Glomerular visceral epithelial cell (primary cell): ENCODE results near the gene OR2G2.

ENCODE experiments used
- DNase-seq: peaks from one replicate; pipeline ENCODE4 v3.0.0-alpha.2; 2016; ENCODE audit errors: extremely low spot score

Gene OR2G2, protein sequence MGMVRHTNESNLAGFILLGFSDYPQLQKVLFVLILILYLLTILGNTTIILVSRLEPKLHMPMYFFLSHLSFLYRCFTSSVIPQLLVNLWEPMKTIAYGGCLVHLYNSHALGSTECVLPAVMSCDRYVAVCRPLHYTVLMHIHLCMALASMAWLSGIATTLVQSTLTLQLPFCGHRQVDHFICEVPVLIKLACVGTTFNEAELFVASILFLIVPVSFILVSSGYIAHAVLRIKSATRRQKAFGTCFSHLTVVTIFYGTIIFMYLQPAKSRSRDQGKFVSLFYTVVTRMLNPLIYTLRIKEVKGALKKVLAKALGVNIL

DNA sequence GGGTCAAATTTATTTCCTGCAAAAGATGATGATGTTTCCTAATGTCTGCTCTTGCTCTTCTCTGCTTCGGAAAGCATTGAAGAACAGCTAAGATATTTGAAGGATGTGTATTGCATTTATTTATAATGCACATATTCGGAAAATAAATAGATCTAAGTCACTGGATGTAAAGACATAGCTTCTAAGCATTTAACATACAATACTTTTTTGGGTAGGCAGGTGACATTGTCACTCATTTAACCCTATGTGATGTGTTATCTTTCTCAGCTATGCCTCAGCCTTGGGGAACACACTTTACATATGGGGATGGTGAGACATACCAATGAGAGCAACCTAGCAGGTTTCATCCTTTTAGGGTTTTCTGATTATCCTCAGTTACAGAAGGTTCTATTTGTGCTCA is at the start of gene OR2G2:
Gene OR2G2 (plus strand): TSS at position 301 of the 400 bp plus-strand sequence. CDS start 0 bp downstream, at position 301.
- DNase-seq: no peak

DNA sequence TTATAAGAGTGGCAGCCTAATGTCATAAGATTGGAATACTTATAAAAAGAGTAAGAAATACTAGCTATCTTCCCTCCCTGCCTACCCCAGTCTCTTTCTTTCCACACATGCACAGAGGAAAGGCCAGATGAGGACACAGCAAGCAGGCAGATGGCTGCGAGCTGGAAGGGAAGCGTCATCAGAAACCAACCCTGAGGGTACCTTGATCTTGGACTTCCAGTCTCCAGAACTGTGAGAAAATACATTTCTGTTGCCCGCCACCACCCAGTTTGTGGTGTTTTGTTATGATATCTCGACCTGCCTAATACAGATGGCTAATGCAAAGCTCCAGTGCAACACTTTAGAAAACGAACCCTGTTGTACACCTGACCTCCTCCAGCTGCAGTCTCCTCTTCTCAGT is 49.6 kb upstream of the OR2G2 start:
- no peak for DNase-seq

DNA sequence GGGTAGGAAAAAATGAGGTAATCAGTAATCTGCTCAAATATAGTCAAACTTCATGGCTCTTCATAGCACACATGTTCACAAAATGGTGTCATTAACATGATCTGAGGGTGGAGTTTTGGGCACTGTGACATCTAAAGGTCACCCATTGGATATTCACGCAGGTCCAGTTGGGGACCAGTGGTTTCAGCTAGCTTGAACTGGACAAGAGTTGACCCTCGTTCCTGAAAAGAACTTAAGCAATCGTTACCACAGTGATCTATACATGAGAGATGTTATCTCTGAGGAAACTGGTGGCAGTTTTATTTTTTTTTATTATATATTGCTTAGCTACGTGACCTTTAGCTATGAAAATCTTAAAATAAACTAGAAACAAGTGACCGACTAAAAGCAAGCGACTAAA is 48.9 kb upstream of the OR2G2 start:
- DNase-seq: no peak

DNA sequence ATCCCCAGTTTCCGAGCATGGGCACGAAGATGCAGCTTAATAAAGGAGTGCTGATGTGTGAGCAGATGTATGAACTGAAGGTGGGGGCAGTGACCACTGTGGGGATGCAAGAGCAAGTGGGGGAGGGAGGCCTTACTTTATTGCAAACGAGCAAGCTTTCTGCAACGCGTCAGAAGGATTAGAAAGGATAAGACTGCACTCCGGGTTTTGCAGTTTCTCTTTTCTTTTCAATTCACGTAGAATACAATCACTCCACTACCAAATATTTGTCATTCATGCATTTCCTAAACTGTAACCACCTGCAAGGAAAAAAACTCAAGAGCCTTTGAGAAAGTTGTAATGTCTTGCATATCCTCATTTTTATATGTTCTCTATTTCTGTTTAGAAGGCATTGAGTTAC is 47.6 kb upstream of the OR2G2 start:
- DNase-seq: no peak

DNA sequence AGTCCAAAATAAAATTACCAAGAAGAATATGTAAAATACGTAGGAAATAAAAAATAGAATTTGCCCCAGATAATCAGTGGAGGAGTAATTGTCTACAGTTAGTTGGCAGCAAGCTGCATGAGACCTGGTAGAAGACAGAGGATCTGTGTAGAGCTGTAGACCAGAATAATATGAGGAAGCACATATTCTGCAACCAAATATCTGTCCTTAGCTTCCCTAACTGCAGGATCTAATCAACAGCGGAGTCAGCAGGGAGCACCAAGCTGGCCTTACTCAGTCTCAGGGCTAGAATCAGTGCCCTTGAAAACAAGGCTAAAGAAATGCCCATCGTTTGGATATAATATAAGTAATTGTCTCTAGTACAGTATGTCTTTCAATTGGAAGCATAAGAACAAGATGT is 45.3 kb upstream of the OR2G2 start:
- no peak for DNase-seq

DNA sequence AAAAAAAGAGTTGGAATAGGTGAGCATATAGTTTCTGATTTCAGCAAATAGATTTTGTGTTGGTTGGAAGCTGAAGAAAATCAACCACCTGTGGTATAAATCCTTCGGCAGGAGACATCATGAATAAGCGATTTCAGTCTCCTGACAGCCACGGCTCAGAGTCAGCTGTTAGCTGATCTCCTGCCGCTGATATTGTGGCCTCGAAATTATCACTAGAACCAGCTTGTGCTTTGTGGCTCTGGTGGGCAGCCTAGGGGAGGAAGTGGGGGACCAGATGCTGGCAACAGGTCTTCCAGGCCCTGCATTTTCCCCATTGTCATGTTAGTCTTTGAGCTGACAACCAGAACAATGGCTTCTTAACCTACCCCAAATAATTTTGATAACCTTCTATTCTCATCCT is 40.1 kb upstream of the OR2G2 start:
- DNase-seq: no peak

DNA sequence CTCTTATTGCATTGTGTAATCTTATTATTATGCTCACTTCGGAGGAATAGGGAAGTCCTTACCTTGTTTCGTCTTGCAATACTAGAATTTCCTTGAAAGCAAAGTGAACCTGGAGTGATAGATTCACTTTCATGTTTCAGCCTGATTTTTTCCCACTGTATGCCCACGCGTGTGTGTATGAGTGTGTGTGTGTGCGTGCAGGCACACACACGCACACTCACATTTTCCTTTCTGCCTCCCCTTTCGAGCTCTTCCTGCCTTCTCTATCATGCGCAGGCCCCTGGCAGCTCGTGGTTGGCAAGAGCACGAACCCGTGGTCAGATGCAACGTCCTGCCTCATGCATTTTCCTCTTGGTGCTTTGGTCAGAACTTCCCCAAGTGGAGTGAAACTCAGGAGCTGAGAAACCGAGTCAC is 39.4 kb upstream of the OR2G2 start, which contains the start of gene GCSAML:
Gene GCSAML (plus strand): TSS at position 366 of the 414 bp plus-strand sequence. CDS start 58 bp downstream, outside the sequence.
- DNase-seq: no peak

DNA sequence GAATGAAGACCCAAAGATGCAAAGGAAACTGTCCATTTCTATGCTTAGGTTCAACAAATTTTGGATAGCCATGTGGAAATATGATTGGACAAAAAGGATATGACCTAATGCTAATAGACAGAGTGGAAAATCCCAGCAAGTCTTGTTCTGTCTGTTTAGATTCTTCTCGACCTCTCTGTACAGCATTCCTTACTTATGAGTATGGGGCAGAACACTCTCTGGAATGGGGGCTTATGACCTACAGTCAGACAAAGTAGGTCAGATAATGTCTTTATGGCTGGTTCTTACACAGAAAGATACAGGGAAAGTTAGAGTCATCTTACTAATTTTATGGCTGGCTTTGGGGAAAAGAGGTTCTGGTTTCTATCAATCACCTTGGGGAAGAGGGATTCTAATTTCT is 36.4 kb upstream of the OR2G2 start:
- DNase-seq: peak; percentile 15

DNA sequence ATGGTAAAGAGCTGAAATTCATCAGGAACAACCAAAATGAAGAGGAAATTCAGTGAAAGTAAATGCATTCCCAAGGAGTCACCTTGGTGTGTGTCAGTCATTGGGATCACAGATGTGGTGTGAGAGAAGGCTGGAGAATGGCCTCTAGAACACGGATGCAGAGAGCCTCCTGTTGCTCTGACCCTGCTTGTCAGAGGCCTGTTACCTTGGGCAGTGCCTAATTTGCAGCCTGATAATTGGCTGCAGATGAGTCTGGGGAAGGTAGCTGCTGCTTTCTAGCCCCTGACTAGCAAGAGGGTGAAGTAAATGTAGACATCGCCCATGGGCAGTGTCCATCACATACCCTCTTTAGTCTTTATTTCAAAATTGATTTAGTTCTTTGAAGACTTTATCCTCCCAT is 35.9 kb upstream of the OR2G2 start:
- DNase-seq: no peak

DNA sequence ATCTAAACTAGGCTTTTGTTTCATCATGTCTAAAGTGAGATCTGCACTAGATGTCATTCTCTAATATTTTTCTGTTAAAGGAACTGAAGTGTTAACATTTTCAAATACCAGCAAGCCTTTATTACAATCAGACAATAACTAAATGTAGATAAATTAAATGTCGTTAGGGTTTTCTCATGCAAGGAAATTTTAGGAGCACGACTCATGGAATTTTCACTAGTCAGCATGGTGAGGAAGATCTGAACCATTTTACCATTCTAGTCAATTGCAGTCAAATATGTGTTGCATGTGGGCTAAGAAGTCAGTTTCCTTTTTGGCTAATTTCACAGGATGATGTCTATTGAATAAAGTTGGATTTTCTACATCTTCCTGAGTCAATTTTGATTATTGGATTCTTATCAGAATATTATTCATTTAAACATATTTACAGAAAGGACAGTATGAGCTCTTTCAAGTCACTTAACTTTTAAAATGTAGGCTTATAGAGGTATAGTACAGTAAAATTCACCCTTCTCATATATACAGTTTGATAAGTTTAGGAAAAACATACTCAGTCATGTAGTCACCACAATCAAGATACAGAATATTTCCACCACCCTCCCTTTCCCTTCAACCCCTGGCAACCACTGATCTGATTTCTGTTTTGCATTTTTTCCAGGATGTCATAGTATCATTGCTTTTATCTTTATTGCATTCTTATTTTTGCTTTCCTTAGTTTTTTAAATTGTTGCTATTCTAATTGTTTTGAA is 30.1 kb upstream of the OR2G2 start:
- DNase-seq: no peak

DNA sequence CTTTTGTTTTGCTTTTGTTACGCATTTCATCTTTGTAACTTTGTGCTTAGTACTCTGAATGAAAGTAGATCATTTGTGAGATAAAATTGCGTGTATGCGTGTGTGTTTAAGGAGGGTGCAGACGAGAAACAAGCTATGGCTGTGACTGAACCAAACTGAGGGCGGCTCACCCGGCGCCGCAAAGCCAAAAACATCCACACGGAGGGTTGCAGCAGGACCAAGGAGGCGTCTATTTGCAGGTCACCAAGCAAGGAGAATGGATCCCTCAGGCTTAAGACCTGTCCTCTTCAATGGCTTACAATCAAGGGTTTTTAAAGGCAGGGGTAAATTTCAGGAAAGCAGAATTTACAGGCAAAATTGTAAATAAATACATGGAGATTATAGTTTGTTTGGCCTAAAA is 26.4 kb upstream of the OR2G2 start:
- DNase-seq: no peak

DNA sequence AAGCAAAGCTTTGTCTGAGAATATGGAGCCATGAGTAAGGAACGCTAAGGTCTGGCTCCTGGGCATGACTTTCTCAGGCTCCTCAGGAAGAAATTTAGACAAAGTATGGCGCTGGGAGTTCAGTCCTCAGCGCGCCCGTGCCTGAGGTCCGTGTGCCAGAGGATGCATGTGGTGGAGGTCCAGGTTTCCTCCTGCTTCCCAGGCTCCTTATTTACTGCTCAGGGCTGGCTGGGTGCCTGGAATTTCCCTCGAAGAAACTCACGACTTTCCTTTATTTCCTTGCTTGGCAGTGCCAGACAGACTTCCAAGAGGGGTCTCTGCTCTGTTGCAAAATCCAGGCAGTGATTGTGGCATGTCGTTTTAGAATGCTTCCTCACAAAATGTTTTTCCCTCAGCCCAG is 26.0 kb upstream of the OR2G2 start:
- no peak for DNase-seq

DNA sequence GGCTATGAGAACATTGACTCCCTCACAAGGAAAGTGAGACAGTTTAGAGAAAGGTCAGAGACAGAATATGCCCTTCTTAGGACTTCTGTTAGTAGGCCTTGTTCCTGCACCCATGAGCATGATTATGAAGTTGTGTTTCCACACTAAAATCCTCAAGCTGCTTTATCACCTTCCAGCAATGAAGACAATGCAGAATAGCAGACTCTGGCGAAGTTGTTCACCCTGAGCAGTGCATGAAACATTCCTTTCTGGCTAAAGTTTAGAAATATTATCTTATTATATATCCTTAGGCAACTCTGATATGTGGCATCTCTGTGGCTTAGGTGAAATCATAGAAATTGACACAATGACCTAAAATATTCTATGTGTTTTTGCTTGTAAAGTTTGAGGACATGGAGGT is 13.9 kb upstream of the OR2G2 start:
- DNase-seq: no peak

DNA sequence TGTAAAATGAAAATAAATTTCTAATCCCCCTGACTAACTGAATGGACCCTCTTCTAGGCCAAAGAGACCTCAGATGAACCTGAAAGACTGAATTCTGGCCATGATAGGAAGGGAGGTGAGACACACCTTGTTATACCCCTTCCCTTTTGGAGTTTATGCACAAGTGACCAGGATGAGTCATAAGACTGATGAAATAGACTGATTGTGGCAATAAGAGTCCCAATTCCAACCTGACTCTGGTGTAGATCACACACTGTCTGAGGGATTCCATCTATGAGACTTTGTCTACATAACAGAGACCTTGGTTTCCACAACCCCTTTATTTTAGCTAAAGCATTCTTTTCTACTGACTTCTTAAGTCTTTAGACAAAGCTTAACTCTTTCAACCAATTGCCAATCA is 13.5 kb upstream of the OR2G2 start:
- no peak for DNase-seq

DNA sequence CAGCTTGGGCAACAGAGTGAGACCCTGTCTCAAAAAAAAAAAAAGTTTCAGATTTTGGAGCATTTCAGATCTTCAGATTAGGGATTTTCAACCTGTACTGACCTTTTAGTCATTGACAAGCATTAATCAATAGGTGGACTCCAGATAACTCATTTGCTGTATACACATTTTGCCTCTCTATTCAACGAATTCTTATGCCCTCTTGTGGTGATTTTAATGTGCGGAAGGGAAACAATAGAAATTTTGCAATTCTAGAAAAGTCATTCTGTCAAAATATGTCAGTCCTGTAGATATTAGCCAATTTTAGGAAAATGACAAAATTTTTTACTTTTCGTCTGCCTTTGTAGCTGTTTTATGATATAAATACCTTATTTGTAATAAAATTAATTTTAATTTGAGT is 11.6 kb upstream of the OR2G2 start:
- peak; percentile 8 for DNase-seq

DNA sequence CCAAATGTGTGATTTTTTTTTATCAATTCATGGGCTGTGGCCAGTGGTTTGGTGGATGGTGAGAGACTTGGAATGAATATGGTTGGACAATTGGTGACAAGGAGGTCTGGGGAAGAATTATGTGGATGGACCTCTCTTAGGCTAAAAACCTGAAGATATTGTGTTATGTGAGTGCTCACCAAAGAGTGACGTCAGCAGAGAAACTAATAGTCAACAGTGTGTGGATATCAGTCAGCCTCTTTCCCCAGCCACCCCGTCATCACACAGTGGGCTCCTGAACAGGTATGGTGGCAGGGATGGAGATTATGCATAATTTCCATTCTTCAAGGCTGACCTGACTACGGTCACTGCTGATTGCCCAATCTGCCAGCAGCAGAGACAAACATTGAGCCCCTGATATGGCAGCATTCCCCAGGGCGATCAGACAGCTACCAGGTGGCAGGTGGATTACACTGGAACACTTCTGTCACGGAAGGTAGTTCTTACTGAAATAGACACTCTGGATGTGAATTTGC is 9.2 kb upstream of the OR2G2 start:
- DNase-seq: no peak

DNA sequence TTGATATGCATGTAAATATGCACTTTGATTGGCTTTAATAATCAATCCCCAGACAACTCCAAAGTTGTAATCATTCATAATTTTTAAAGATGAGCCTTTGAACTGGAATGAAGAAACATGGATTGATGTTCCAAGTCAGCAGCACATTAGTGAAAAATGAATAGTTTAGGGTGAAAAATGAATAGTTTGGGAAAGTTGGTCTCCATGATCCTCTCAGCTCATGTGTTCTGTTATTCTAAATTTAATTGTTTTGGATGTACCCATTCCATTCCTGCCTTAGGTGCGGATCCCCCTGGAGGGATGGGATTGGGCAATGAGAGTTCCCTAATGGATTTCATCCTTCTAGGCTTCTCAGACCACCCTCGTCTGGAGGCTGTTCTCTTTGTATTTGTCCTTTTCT is 17.1 kb downstream of the OR2G2 start, which contains the start of gene OR2G3:
Gene OR2G3 (plus strand): TSS at position 301 of the 400 bp plus-strand sequence. CDS start 0 bp downstream, at position 301.
- DNase-seq: no peak

DNA sequence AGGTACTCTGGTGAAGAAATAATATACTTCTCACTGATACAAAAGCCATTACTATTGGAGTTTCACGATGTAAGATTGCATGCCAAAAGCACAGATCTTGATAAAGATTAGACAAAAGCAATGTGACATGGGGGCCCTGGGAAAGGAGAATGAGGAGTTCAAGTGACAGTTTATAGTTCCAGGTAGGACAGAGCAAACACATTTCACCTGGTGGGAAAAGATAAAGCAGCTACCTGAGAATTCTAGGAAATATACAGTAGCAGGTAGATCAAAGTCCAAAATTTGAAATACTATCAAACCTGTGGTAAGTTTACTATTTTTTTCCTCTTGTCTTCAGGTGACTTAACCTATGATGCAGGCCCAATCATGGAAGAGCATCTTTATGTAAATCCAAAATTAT is 25.2 kb downstream of the OR2G2 start:
- DNase-seq: no peak

DNA sequence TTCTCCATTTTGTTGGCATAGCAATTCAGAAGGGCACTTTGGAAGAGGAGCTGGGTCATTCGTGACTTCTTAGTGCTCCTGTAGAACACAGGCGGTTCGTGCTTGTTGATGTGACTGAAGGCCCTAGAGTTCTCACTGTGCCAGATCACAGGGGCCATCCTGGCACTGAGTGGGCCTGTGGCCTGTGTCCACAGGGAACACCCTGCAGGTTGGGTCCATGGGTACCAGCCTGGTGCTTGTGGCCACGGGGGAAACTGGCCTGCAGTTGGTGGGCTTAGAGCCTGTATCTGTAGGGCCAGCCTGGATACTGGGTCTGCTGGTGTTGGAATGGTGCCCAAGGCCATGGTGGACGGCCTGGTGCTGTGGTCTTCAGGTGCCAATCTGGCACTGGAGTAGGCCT is 26.5 kb downstream of the OR2G2 start:
- no peak for DNase-seq

DNA sequence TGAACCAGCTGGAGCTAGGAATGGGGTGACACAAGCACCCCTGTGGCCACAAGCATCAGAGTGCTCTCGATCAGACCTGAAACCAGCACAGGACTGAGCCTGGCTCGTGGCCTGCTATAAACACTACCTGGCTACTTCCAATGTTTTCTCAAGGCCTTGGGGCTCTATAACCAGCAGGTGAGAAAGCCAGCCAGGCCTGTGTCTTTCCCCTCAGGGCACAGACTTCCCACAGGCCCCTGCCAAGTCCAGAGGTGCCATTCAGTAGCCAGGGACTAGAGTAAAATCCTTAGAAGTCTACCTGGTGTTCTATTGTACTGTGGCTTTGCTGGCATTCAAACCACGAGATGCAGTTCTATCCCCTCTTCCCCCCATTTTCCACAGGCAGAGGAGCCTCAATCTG is 39.8 kb downstream of the OR2G2 start:
- DNase-seq: no peak

DNA sequence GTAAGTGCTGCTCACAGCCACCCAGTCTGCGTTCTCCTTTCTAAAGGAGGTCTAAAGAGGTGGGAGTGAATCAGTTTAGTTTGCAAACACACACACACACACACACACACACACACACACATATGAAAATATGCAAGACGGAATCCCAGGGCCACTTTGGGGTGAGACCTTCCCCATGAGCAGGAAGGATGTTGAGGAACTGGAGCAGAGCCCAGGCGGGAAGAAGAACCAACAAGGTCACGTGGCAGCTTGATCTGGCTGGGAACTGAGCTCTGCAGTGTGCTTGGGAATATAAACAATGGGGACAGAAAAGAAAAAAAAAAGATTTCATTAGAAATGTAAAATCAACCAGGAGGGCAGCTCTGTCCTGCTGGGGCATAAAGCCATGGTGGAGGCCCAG is 49.9 kb downstream of the OR2G2 start:
- DNase-seq: no peak

DNA sequence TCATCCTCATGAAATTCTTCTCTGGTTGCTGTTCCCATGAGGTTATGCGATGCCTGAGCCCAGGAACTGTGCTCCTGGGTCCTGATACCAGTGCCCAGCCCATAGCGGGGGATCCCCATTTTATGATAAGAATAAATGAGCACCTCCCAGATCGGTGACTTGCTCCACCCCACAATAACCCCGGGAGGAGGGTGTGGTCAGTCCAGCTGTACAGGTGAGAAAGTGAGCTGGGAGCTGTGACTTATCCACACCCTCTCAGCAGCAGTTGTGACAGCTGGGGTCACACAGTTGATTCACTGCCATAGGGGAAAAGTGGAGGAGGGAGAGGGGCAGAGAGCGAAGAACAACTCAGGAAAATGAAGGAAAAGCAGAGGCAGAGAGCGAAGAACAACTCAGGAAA is 50.6 kb downstream of the OR2G2 start:
- no peak for DNase-seq
